H1 (cell line): ENCODE data around the gene TMEM220. TPM values are rescaled to one million over a fixed set of nuclear protein-coding genes. Genes with fewer than 3 reads are reported as not detected.

Source experiments
- HDAC2 ChIP-seq, 2 experiments: fragments of 300-600 bp in 1 of 2; sonication (generic) in 1 of 2; IDR thresholded peaks; 2 replicates each; pipeline ENCODE4 v1.6.1; 2011 to 2012; ENCODE audit warnings: low read depth in 2 of 2, low read length in 2 of 2, mild to moderate bottlenecking in 2 of 2, moderate library complexity in 2 of 2, borderline replicate concordance in 1 of 2, inconsistent platforms in 1 of 2
- POLR2A ChIP-seq, 2 experiments: IDR thresholded peaks; 1 replicate in 1 of 2; 2 replicates in 1 of 2; pipeline ENCODE4 v1.6.1; 2011; ENCODE audit warnings: low read depth in 2 of 2, low read length in 2 of 2, mild to moderate bottlenecking in 2 of 2; ENCODE audit errors: control extremely low read depth in 1 of 2
- SIN3A ChIP-seq, 2 experiments: IDR thresholded peaks in 1 of 2; conservative IDR thresholded peaks in 1 of 2; 2 replicates each; pipeline ENCODE4 v1.6.1; 2011 to 2012; ENCODE audit warnings: low read length in 2 of 2, improper control_type of control experiment in 1 of 2, low read depth in 1 of 2, mild to moderate bottlenecking in 1 of 2
- TCF12 ChIP-seq: IDR thresholded peaks from 2 replicates; pipeline ENCODE4 v1.6.1; 2011; ENCODE audit warnings: low read depth, mild to moderate bottlenecking, low read length
- YY1 ChIP-seq: IDR thresholded peaks from 2 replicates; pipeline ENCODE4 v1.6.1; 2011; ENCODE audit warnings: low read depth, mild to moderate bottlenecking, low read length
- polyA plus RNA-seq, 7 experiments: library from polyadenylated mRNA; depleted of rRNA in 3 of 7; stranded (reverse) in 5 of 7; unstranded in 2 of 7; fragments of >200 nt in 5 of 7; fragments of 200-250 nt in 2 of 7; gene quantifications; 1 replicate in 5 of 7; 2 replicates in 1 of 7; 4 replicates in 1 of 7; pipeline versions ENCODE4 v1.2.1 to v1.2.3, GENCODE V29; 2011 to 2013; ENCODE audit warnings: missing spikeins in 2 of 7, mixed read lengths in 2 of 7
- total RNA-seq: library from RNA; stranded (reverse); fragmentation: NEBNext Ultra II Directional; extraction: Animal tissue kit (Norgen Biotek cat#: 25700); gene quantifications from 2 replicates; pipeline ENCODE4 v1.2.1, GENCODE V29; 2021
- TF ChIP-seq, protein P1 (sequence below), 3 experiments: IDR thresholded peaks; 1 replicate in 2 of 3; 2 replicates in 1 of 3; pipeline versions ENCODE4 v1.5.1 to v1.6.1; 2011; ENCODE audit warnings: low read length in 3 of 3, mild to moderate bottlenecking in 3 of 3, inconsistent platforms in 2 of 3, low read depth in 1 of 3, moderate library complexity in 1 of 3; ENCODE audit not compliant: insufficient read depth in 1 of 3; ENCODE audit errors: control extremely low read depth in 1 of 3

Gene TMEM220
- total and polyA plus RNA-seq, 2 of the 8 experiments (the other 6 are each of a cell fraction or from before 2014, with no cell fraction given) = 3.8 to 4.1 TPM

DNA sequence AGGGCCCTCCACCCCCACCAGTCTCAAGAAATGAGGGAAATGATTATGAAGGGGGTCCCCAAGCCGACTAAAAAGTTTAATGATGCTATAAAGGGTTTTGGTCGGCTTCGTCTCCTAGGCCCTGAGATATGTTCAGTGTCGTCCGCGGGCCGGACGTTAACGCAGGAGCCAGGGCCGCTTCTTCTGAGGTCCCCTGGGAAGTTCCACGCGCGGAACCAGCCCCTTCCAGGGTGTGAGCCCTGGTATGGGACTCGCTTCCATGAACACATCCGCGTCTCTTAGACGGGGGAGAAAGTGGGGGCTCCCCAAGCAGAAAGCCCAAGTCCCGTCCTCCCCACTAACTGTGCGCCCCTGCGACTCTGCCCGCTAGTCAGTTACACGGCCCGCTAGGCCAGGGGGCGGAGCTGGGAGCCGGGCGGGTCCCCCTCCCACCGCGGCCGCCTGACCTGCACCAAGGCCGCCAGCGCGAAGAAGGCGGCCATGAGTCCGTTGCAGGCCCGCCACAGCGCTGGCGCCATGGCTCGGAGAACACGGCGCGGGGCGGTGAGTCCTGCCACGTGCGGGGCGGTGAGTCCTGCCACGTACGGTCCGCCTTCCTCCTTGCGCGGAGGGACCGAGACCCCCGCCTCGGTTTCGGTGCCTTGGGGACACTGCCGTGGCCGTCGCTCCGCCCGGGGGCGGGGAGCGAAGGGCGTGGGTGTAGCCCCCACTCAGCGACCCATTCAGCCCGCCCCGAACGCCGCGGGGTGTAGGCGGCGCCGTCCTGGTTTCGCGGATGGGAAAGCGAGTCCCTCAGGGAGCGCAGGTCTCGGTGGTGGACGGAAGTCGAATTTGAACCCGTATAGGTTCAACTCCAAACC, at the start of gene TMEM220 (continued):
- TF ChIP-seq HDAC2 (IDR thresholded peaks at IDR 0.05; ENCODE audit: borderline replicate concordance in 1 of 2, low read depth in 2 of 2, low read length in 2 of 2) = 0 out of 4 replicates have a peak, but pooled peaks of 1 of the 2 experiments have one; percentile 58
- 0 out of 4 replicates have a peak, but pooled peaks of 1 of the 2 experiments have one; percentile 23 for TF ChIP-seq SIN3A (conservative IDR thresholded peaks at IDR 0.05 in 1 of 2, IDR thresholded peaks at IDR 0.05 in 1 of 2; ENCODE audit: low read depth in 1 of 2, low read length in 2 of 2)
- TF ChIP-seq POLR2A (IDR thresholded peaks at IDR 0.05; ENCODE audit: control extremely low read depth in 1 of 2, low read depth in 2 of 2, low read length in 2 of 2) = peak; percentile 71 to 90
- peak; percentile 90 for TF ChIP-seq YY1
- no peak for TF ChIP-seq TCF12
- TF ChIP-seq, protein P1, sequence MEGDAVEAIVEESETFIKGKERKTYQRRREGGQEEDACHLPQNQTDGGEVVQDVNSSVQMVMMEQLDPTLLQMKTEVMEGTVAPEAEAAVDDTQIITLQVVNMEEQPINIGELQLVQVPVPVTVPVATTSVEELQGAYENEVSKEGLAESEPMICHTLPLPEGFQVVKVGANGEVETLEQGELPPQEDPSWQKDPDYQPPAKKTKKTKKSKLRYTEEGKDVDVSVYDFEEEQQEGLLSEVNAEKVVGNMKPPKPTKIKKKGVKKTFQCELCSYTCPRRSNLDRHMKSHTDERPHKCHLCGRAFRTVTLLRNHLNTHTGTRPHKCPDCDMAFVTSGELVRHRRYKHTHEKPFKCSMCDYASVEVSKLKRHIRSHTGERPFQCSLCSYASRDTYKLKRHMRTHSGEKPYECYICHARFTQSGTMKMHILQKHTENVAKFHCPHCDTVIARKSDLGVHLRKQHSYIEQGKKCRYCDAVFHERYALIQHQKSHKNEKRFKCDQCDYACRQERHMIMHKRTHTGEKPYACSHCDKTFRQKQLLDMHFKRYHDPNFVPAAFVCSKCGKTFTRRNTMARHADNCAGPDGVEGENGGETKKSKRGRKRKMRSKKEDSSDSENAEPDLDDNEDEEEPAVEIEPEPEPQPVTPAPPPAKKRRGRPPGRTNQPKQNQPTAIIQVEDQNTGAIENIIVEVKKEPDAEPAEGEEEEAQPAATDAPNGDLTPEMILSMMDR (IDR thresholded peaks at IDR 0.05; ENCODE audit: control extremely low read depth in 1 of 3, insufficient read depth in 1 of 3, low read depth in 1 of 3, low read length in 3 of 3) = no peak
